ENCODE results near the gene SERPINA5. TPM values are rescaled to one million over a fixed set of nuclear protein-coding genes. Genes with fewer than 3 reads are reported as not detected.

SERPINA5 gene
- total and polyA plus RNA-seq, 3 experiments from 2014 or later: not detected

DNA sequence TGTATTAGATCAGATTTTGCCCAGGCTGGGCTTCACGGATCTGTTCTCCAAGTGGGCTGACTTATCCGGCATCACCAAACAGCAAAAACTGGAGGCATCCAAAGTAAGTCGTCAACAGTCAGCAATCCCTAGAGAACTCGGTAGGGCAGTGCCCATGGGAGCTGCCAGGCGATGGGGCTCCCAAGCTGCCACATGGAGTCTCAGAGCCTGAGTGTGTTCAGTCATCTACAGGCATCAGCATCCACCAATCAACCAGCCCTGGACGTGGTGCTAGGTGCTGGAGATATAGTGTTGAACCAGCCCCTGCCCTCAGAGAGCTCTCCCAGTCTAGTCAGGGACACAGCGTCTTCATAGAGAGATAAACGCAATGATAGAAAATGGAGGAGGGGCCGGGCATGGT is 13.0 kb upstream of the SERPINA5 start:
- Histone ChIP-seq H3K36me3 (ENCODE audit: insufficient read depth, low read length) (no peaks in the 10 kb centered on the region), H3K27ac (ENCODE audit: low read depth, low read length) (no peak overlapping the region), H3K4me3 (ENCODE audit: low read length) (no peak overlapping the region), H3K27me3 (ENCODE audit: insufficient read depth, low read length, poor library complexity, severe bottlenecking) (no peaks in the 10 kb centered on the region), H3K4me1 (ENCODE audit: insufficient read depth, low read length) (no peaks in the 10 kb centered on the region), H3K9me3 (ENCODE audit: low read length) (no peaks in the 10 kb centered on the region)
- Mint-ChIP-seq H3K4me3 (no peak overlapping the region), H3K36me3 (no peaks in the 10 kb centered on the region), H3K27me3 (peaks cover 9 to 10% of the 10 kb centered on the region in 2 donors), H3K4me1 (no peaks in the 10 kb centered on the region), H3K27ac (no peak overlapping the region), H3K9me3 (peaks cover 0 to 9% (median 0%) of the 10 kb centered on the region in 5 donors)
- CTCF ChIA-PET: no interaction called here
- POLR2A ChIA-PET: no interaction called here
- no peak for DNase-seq

DNA sequence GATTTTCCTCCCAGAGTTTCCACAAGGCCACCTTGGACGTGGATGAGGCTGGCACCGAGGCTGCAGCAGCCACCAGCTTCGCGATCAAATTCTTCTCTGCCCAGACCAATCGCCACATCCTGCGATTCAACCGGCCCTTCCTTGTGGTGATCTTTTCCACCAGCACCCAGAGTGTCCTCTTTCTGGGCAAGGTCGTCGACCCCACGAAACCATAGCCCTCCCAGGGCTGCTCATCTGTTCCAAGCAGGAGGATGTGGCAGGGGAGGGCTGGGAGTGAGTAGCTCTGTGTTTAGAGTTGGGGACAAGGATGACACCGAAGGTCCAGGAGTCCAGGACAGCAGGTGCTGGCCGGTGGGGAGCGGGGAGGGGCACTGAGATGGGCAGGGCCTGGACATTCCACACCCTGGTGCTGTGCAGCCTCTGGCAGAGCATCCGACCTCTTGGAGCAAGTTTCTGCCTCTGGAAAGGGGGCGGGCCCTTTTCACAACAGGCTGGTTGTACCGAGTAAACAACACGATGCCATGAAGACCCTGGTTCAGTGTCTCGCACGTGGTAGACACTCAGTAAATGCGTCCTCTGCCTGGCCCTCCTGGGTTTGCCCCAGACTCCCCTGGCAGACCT is 11.7 kb upstream of the SERPINA5 start:
- CTCF ChIA-PET: no interaction called here
- POLR2A ChIA-PET: no interaction called here

DNA sequence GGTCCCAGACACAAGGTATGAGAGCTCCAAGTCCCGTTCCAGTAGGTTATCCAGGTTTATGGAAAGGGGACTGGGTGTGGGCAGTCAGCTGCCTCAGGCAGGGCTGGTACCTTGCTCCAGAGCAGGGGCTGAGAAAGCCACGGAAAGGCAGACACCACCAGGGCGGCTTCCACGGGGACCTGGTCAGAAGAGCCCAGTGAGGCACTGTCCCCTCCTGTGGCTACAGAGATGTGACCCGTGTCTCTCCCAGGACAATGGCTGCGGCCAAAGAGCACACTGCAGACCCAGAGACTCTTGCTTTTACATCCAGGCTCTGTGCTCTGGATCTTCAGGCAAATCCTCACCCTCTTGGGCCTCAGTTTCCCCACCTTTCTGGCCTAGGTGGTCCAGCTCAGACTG is 11.2 kb upstream of the SERPINA5 start:
- POLR2A ChIA-PET: no interaction called here
- no peaks in the 10 kb centered on the region for H3K9me3 ChIP-seq (ENCODE audit: low read length)
- no peaks in the 10 kb centered on the region for H3K27me3 ChIP-seq (ENCODE audit: insufficient read depth, low read length, poor library complexity, severe bottlenecking)
- no peaks in the 10 kb centered on the region for H3K36me3 ChIP-seq (ENCODE audit: insufficient read depth, low read length)
- Mint-ChIP-seq H3K36me3 (no peaks in the 10 kb centered on the region), H3K27ac (no peak overlapping the region), H3K4me1 (no peaks in the 10 kb centered on the region), H3K4me3 (no peak overlapping the region), H3K9me3 (peaks cover 0 to 9% (median 0%) of the 10 kb centered on the region in 5 donors), H3K27me3 (peaks cover 3 to 12% of the 10 kb centered on the region in 2 donors)
- H3K4me3 ChIP-seq (ENCODE audit: low read length): no peak overlapping the region
- DNase-seq: no peak
- CTCF ChIA-PET: no interaction called here
- H3K27ac ChIP-seq (ENCODE audit: low read depth, low read length): no peak overlapping the region
- H3K4me1 ChIP-seq (ENCODE audit: insufficient read depth, low read length): no peaks in the 10 kb centered on the region

More for the DNA sequence above, 11.7 kb upstream of the SERPINA5 start:
- Mint-ChIP-seq H3K27ac (no peak overlapping the region), H3K4me3 (no peak overlapping the region), H3K4me1 (no peaks in the 10 kb centered on the region), H3K9me3 (peaks cover 0 to 9% (median 0%) of the 10 kb centered on the region in 5 donors), H3K27me3 (peaks cover 3 to 10% of the 10 kb centered on the region in 2 donors), H3K36me3 (no peaks in the 10 kb centered on the region)
- no peak for DNase-seq
- Histone ChIP-seq H3K9me3 (ENCODE audit: low read length) (no peaks in the 10 kb centered on the region), H3K27ac (ENCODE audit: low read depth, low read length) (no peak overlapping the region), H3K36me3 (ENCODE audit: insufficient read depth, low read length) (no peaks in the 10 kb centered on the region), H3K4me3 (ENCODE audit: low read length) (no peak overlapping the region), H3K4me1 (ENCODE audit: insufficient read depth, low read length) (no peaks in the 10 kb centered on the region), H3K27me3 (ENCODE audit: insufficient read depth, low read length, poor library complexity, severe bottlenecking) (no peaks in the 10 kb centered on the region)

DNA sequence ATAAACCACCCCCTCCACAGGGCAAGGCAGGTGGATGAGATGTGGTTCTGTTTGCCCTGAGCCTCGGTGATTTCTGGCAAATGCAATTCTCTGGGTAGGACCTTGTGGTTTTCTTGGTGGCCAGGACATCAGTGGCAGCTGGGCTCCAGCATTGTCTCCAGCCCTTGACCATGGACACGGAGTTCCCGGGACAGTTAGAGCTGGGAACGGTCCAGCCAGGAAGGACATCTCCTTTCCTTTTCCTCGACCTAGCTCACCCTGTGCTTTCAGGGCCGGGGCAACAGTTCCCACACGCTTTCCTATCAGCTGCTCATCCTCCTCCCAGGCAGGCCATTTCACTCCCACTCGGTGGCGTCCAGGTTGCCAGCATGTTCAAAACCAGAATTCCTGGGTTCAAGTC is 10.8 kb upstream of the SERPINA5 start:
- H3K4me1 Mint-ChIP-seq: no peaks in the 10 kb centered on the region
- no peaks in the 10 kb centered on the region for H3K36me3 Mint-ChIP-seq
- no peak for DNase-seq
- H3K27ac ChIP-seq (ENCODE audit: low read depth, low read length): no peak overlapping the region
- peaks cover 3 to 12% of the 10 kb centered on the region in 2 donors for H3K27me3 Mint-ChIP-seq
- CTCF ChIA-PET: no interaction called here
- POLR2A ChIA-PET: no interaction called here
- no peaks in the 10 kb centered on the region for H3K9me3 ChIP-seq (ENCODE audit: low read length)
- no peak overlapping the region for H3K4me3 Mint-ChIP-seq
- H3K9me3 Mint-ChIP-seq: peaks cover 0 to 9% (median 0%) of the 10 kb centered on the region in 5 donors
- no peaks in the 10 kb centered on the region for H3K36me3 ChIP-seq (ENCODE audit: insufficient read depth, low read length)
- H3K4me1 ChIP-seq (ENCODE audit: insufficient read depth, low read length): no peaks in the 10 kb centered on the region
- no peaks in the 10 kb centered on the region for H3K27me3 ChIP-seq (ENCODE audit: insufficient read depth, low read length, poor library complexity, severe bottlenecking)
- no peak overlapping the region for H3K27ac Mint-ChIP-seq
- no peak overlapping the region for H3K4me3 ChIP-seq (ENCODE audit: low read length)

DNA sequence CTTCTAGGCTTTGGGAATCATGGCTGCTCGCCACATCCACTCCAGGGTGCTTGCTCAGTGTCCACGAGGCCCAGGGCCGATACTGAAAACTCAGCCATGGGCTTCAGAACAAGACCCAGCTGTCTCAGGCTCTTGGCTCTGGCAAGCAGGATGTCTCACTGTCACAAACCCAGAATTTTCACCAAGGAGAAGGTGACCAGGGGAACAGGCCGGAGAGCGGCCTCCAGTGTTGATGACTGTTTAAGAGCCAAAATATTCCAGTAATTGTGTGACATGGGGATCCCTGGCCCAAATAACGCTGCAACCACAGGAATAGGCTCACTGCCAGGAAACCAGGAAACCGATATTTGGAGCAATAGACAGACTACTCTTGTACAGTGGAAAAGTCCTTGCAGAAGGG is 9.8 kb upstream of the SERPINA5 start:
- no peaks in the 10 kb centered on the region for H3K4me1 Mint-ChIP-seq
- Histone ChIP-seq H3K4me3 (ENCODE audit: low read length) (no peak overlapping the region), H3K36me3 (ENCODE audit: insufficient read depth, low read length) (no peaks in the 10 kb centered on the region), H3K27ac (ENCODE audit: low read depth, low read length) (no peak overlapping the region), H3K9me3 (ENCODE audit: low read length) (no peaks in the 10 kb centered on the region), H3K4me1 (ENCODE audit: insufficient read depth, low read length) (no peaks in the 10 kb centered on the region), H3K27me3 (ENCODE audit: insufficient read depth, low read length, poor library complexity, severe bottlenecking) (no peaks in the 10 kb centered on the region)
- DNase-seq: no peak
- H3K27me3 Mint-ChIP-seq: peaks cover 3 to 11% of the 10 kb centered on the region in 2 donors
- POLR2A ChIA-PET: no interaction called here
- H3K36me3 Mint-ChIP-seq: no peaks in the 10 kb centered on the region
- H3K9me3 Mint-ChIP-seq: peaks cover 0 to 6% (median 0%) of the 10 kb centered on the region in 5 donors
- CTCF ChIA-PET: no interaction called here
- H3K4me3 Mint-ChIP-seq: no peak overlapping the region
- H3K27ac Mint-ChIP-seq: no peak overlapping the region

DNA sequence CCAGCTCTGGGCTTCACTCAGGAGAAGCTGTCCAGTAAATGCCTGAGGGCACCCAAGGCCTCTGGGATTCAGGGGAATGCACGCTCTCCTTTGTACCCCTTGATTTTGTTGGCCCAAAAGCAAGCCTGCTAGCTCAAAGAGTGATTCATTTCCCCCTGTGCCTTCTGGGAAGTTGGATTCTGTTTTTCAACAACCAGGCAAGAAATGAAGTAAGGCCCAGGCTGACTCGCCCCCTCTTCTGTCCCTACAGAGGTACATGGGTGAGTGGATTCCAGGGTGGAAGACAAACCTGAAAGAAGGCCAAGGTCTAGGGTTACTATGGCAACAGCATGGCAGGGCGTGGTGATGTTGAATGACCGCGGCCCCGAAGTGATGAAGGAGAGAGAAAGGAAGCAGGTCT is 9.3 kb upstream of the SERPINA5 start:
- Histone ChIP-seq H3K4me3 (ENCODE audit: low read length) (no peak overlapping the region), H3K27me3 (ENCODE audit: insufficient read depth, low read length, poor library complexity, severe bottlenecking) (no peaks in the 10 kb centered on the region), H3K27ac (ENCODE audit: low read depth, low read length) (no peak overlapping the region), H3K9me3 (ENCODE audit: low read length) (no peaks in the 10 kb centered on the region), H3K36me3 (ENCODE audit: insufficient read depth, low read length) (no peaks in the 10 kb centered on the region), H3K4me1 (ENCODE audit: insufficient read depth, low read length) (no peaks in the 10 kb centered on the region)
- no peaks in the 10 kb centered on the region for H3K4me1 Mint-ChIP-seq
- H3K27me3 Mint-ChIP-seq: peaks cover 3 to 9% of the 10 kb centered on the region in 2 donors
- H3K36me3 Mint-ChIP-seq: no peaks in the 10 kb centered on the region
- H3K27ac Mint-ChIP-seq: no peak overlapping the region
- peaks cover 0 to 6% (median 0%) of the 10 kb centered on the region in 5 donors for H3K9me3 Mint-ChIP-seq
- no peak overlapping the region for H3K4me3 Mint-ChIP-seq
- ChIA-PET CTCF (no interaction called here), POLR2A (no interaction called here)
- DNase-seq: no peak

DNA sequence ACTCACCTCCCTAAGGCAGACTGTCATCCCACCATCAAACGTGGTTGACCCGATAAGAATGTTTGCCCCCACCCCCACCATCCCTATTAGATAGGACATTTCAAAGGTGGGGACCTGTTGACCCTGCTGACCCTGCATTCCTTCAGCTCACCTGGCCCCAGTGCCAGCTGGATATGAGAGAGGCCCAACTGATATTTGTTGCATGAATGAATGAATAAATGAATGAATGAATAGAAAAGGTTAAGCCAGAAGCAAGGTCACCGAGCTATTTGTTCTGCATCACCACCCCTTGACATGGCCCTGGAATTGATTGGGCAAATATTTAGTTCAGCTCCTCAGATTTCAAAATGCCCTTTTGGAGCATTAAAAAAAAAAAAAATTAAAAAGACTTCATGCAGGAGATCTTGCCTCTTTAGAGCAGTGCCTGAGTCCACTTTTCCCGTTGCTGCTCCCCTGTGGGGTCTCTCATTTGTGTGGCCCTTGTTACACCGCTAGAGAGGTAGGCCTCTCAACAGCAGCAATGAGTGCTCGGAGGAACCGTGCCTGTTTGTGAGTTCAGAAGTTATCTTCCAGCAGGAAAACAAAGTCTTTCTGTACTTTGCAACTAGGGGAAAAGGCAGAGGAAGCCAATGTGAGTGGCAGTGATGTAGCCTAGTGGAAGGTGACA is 8.5 kb upstream of the SERPINA5 start:
- no peak overlapping the region for H3K27ac ChIP-seq (ENCODE audit: low read depth, low read length)
- Mint-ChIP-seq H3K4me3 (no peak overlapping the region), H3K27me3 (peaks cover 3 to 9% of the 10 kb centered on the region in 2 donors), H3K27ac (no peak overlapping the region), H3K4me1 (no peaks in the 10 kb centered on the region), H3K36me3 (no peaks in the 10 kb centered on the region), H3K9me3 (peaks cover 0 to 6% (median 0%) of the 10 kb centered on the region in 5 donors)
- H3K9me3 ChIP-seq (ENCODE audit: low read length): no peaks in the 10 kb centered on the region
- H3K27me3 ChIP-seq (ENCODE audit: insufficient read depth, low read length, poor library complexity, severe bottlenecking): no peaks in the 10 kb centered on the region
- H3K4me3 ChIP-seq (ENCODE audit: low read length): no peak overlapping the region
- no peaks in the 10 kb centered on the region for H3K36me3 ChIP-seq (ENCODE audit: insufficient read depth, low read length)
- H3K4me1 ChIP-seq (ENCODE audit: insufficient read depth, low read length): no peaks in the 10 kb centered on the region
- ChIA-PET CTCF (no interaction called here), POLR2A (no interaction called here)
- no peak for DNase-seq

DNA sequence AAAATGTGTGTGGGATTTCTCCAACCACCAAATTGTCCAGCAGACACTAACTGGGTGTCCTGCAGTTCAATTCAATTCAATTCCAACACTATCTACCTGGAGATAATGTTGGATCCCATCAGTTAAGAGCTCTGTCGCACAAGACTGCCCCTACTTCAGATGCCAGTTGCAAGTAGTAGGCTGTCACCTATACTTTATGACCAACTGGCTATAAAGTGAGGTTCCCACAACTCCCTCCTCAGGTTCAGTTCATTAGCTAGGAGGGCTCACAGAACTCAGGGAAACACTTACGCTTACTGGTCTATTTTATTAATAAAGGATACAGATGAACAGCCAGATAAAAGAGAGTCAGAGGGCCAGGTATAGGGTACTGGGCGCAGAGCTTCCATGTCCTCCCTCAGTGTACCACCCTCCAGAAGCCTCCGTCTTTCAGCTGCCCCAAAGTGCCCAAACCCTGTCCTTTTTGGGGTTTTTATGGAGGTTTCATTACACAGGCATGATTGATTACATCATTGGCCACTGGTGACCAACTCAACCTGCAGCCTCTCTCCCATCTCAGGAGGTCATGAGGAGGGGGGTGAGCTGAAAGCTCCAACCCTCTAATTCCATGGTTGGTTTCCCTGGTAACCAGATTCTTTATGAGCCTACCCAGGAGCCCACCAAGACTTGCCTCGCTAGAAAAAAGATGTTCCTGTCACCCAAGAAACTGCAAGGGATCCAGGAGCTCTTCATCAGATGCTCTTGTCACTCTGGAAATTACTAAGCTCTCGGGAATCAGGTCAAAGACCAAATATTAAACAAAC is 7.5 kb upstream of the SERPINA5 start:
- Mint-ChIP-seq H3K27me3 (peaks cover 3 to 6% of the 10 kb centered on the region in 2 donors), H3K4me3 (no peak overlapping the region), H3K36me3 (no peaks in the 10 kb centered on the region), H3K9me3 (peaks cover 0 to 3% (median 0%) of the 10 kb centered on the region in 5 donors), H3K27ac (no peak overlapping the region), H3K4me1 (no peaks in the 10 kb centered on the region)
- POLR2A ChIA-PET: no interaction called here
- H3K36me3 ChIP-seq (ENCODE audit: insufficient read depth, low read length): no peaks in the 10 kb centered on the region
- no peaks in the 10 kb centered on the region for H3K27me3 ChIP-seq (ENCODE audit: insufficient read depth, low read length, poor library complexity, severe bottlenecking)
- H3K4me1 ChIP-seq (ENCODE audit: insufficient read depth, low read length): no peaks in the 10 kb centered on the region
- CTCF ChIA-PET: no interaction called here
- H3K9me3 ChIP-seq (ENCODE audit: low read length): no peaks in the 10 kb centered on the region
- no peak for DNase-seq
- H3K27ac ChIP-seq (ENCODE audit: low read depth, low read length): no peak overlapping the region
- H3K4me3 ChIP-seq (ENCODE audit: low read length): no peak overlapping the region
